KG1 (cell line): ENCODE results near the gene ECT2L.
"Not testable (repeated sequence)": the region's sequence is repeated elsewhere in the genome, so short reads cannot be mapped to it uniquely, and the experiment has no call there.

ENCODE experiments used
- DNase-seq: peaks from one replicate; lab custom pipeline; 2025; lab: John Stamatoyannopoulos, UW

The ECT2L gene

DNA sequence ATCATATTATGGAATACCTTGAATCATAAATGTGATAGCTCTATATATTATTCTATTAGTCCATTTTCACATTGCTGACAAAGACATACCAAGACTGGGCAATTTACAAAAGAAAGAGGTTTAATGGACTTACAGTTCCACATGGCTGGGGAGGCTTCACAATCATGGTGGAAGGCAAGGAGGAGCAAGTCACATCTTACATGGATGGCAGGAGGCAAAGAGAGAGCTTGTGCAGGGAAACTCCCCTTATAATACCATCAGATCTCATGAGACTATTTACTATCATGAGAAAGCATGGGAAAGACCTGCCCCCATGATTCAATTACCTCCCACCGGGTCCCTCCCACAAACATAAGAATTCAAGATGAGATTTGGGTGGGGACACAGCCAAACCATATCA, 141.0 kb downstream of the ECT2L start:
- DNase-seq: not testable (repeated sequence)

DNA sequence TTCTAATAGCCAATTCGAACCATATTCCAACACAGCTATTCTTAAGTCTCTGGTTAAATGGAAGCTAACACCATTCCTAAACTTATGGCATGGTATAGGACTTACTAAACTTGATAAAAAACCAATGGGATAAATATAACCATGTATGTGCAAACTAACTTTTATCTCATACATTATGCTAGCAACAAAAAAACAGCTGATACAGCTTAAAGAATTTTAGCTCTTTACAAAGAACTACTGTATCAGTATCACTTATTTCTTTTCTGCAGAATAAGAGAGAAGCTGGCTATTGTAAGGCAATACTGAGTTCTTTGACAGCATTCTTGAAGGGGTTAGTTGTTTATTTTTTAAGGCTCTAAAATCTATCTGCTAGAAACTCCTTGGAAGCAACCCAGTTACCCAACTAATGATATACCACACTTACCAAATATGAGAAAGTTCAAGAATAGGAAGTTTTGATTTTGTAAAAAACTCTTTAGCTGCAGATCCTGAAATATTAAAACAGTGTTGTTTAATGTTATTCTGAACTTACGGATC, 147.3 kb downstream of the ECT2L start:
- no peak for DNase-seq

DNA sequence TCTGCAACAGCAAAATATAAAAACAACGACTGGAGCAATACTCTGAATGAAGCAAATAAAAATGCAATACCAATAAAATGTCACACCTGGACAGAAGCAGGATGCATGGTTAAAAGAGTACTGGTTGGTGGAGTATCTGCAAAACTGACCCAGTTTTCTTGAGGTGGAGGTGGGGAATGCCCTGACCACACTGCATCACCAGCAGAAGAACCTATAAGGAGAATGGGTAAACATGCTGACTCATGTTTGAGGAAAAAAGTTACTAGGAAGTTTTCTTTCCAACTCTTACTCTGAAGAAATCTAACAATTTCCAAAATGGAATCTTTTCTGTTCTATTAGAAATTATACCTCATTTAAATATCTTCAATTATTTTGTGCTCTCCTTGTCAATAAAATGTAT, 148.5 kb downstream of the ECT2L start:
- no peak for DNase-seq

DNA sequence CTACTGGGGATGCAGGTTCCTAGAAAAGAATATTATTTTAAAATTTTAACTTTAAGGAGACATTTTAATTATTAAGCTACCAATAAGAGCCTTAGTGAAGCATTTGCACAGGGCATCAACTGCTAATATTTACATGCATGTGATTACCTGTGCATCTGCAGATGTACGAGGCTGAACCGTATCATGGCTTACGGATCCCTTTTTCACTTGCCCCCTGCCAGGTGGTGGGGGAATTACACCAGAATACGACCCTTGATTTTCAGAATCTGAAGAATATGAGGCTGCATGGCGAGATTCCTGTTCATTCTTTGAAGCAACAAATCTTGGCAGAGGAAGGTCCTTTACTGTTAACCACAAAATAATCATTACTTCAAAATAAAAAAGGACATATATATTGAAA, 149.5 kb downstream of the ECT2L start:
- no peak for DNase-seq

DNA sequence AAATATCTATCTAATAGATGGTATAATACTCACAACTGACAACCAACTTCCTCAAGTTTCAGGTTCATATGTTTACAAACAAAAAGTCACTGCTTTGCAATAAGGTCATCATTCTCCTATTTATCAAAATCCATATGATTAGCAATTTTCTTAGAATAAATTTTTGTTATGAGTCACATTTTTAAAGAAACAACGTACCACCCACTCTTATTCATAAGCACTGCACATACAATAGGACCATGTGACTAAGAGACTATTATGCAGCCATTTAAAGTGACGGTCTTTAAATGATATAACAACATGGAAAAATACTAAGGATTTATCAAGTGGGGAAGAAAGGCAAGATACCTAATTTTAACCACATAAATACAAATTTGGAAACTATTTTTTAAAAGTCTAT, 152.1 kb downstream of the ECT2L start:
- DNase-seq: no peak

DNA sequence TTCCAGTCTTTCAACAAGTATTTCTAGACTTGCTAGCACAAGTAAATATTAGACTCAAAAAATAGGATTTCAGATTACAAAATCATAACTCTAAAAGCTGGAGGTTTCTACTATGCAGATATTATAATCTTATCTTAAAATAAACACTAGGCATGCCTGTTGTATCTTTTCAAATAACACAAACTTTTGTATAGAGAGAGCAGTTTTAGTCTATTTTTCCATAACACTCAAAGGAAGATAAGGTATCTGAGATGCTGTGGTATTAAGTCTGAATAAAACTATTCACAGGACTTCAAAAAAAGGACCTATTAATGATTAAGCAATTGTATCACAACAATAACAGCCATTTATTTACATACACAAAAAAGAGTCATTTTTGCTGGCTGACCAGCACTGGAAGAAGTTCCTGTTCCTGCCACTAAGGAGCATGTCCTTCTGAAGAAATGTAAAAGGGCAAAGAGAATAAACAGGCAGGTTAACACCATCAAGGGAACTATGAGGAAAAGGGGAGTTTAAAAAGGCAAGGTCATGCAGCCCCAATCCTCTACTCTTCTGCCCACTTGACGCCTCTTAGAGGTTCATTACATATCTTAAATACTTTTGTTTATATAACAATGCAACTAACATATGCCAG, 152.8 kb downstream of the ECT2L start:
- DNase-seq: no peak

DNA sequence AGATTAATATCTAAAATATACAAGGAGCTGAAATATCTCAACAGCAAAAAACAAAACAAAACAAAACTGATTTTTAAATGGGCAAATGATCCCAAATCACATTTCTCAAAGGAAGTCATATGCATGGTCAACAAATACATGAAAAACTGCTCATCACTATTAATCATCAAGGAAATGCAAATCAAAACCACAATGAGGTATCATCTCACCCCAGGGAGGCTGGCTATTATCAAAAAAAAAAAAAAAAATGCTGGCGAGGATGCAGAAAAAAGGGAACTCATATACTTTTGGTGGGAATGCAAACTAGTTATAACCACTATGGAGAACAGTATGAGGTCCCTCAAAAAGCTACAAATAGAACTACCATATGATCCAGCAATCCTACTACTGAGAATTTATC, 157.6 kb downstream of the ECT2L start:
- DNase-seq: no peak
